Prostate gland (tissue), 2 donors: ENCODE results near the gene NFATC1.

ENCODE experiments used
- CTCF ChIP-seq, 4 experiments: fragments of 200-600 bp in 2 of 4; fragments of 450-650 bp in 2 of 4; sonication (generic) in 2 of 4; IDR thresholded peaks; 1 replicate in 3 of 4; 2 replicates in 1 of 4; pipeline ENCODE4 v1.5.1; 2016 to 2019; ENCODE audit warnings: antibody characterized with exemption in 4 of 4, mild to moderate bottlenecking in 2 of 4, moderate library complexity in 2 of 4
- POLR2A ChIP-seq: fragments of 450-650 bp; IDR thresholded peaks from one replicate; pipeline ENCODE4 v1.6.1; 2016; ENCODE audit warnings: antibody characterized with exemption, mild to moderate bottlenecking
- POLR2AphosphoS5 ChIP-seq: sonication (generic); formaldehyde crosslinking; IDR thresholded peaks from one replicate; pipeline ENCODE4 v1.6.1; 2017; ENCODE audit warnings: antibody characterized with exemption

- TF ChIP-seq CTCF (IDR thresholded peaks at IDR 0.05) (no peak), POLR2A (no peak), POLR2AphosphoS5 (no peak)
These were observed 61.5 kb downstream of the NFATC1 start for GRCh38 chr18:79457239-79457638.
